ENCODE data around the gene FOXI1. TPM values are rescaled to one million over a fixed set of nuclear protein-coding genes. Genes with fewer than 3 reads are reported as not detected.

Gene FOXI1
- total RNA-seq = not detected in 2 replicates

DNA sequence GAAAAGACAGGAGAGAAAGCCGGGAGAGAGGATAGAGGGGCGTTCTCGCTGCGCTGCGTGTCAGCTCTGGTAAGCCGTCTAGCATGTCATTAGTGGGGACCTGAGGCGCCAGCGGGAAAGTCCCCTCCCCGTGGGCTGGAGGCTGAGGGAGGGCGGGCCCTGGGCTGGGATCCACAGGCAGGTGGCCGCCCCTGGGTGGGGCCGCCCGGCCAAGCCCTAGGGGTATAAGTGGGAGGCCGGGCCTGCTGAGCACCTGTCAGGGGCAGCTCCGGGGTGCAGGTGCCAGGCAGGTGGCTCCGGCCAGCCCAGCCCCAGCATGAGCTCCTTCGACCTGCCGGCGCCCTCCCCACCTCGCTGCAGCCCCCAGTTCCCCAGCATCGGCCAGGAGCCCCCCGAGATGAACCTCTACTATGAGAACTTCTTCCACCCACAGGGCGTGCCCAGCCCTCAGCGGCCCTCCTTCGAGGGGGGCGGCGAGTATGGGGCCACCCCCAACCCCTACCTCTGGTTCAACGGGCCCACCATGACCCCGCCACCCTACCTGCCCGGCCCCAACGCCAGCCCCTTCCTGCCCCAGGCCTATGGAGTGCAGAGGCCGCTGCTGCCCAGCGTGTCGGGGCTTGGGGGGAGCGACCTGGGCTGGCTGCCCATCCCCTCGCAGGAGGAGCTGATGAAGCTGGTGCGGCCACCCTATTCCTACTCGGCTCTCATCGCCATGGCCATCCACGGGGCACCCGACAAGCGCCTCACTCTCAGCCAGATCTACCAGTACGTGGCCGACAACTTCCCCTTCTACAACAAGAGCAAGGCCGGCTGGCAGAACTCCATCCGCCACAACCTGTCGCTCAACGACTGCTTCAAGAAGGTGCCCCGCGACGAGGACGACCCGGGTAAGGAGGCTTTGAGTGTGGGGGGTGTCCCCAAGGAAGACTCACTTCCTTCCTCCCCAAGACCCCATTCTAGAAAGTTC lies at the start of gene FOXI1:
Gene FOXI1, plus strand, starts transcription at position 256 of the 970 bp plus-strand sequence. Its CDS starts 61 bp downstream, at position 317.
- no peaks in the 10 kb centered on the region for H3K36me3 ChIP-seq (ENCODE audit: control insufficient read depth, insufficient read depth, low read length)

DNA sequence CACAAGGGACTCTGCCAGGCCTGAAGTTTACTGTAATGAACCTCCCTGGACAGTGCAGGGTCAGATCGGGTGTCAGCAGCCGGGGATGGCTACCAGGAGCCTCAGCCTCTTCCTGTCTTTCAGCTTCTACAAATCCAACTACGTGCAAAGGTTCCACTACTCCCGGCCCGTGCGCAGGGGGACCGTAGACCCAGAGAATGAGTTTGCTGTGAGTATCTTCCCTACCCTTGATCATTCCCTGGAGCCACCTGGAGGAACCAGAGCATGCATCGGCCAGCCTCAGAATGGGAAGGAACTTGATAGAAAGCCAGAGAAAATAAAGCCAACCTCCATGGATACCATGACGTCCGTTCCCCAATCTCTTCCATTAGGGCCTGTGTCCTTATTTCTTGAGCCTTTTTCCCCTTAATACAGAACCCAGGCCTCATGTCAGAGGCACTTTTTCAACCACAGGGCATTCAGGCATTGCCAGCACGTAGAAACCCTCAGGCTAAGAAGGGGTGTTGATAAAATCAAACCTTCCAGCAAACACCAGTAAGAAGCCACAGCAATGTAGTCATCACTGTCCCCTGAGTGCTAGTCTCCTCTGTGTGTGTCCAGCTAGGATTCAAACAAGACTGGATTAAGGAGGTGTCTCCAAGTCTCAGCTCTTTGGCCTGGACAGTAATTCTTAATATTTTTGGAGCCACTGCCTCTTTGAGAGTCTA lies 49.0 kb upstream of the FOXI1 start:
- no peak overlapping the region for H3K4me3 ChIP-seq (ENCODE audit: low read depth, low read length)
- H3K36me3 ChIP-seq (ENCODE audit: control insufficient read depth, insufficient read depth, low read length) = no peaks in the 10 kb centered on the region
- FAIRE-seq (no peak), DNase-seq (ENCODE audit: low read depth) (no peak)
- TF ChIP-seq, protein P1, sequence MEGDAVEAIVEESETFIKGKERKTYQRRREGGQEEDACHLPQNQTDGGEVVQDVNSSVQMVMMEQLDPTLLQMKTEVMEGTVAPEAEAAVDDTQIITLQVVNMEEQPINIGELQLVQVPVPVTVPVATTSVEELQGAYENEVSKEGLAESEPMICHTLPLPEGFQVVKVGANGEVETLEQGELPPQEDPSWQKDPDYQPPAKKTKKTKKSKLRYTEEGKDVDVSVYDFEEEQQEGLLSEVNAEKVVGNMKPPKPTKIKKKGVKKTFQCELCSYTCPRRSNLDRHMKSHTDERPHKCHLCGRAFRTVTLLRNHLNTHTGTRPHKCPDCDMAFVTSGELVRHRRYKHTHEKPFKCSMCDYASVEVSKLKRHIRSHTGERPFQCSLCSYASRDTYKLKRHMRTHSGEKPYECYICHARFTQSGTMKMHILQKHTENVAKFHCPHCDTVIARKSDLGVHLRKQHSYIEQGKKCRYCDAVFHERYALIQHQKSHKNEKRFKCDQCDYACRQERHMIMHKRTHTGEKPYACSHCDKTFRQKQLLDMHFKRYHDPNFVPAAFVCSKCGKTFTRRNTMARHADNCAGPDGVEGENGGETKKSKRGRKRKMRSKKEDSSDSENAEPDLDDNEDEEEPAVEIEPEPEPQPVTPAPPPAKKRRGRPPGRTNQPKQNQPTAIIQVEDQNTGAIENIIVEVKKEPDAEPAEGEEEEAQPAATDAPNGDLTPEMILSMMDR (IDR thresholded peaks at IDR 0.05; ENCODE audit: insufficient read depth, low read length, severe bottlenecking) = no peak
- no peaks in the 10 kb centered on the region for H3K27me3 ChIP-seq (ENCODE audit: control insufficient read depth, insufficient read depth, low read length)

More for the DNA sequence above, at the start of gene FOXI1:
- Histone ChIP-seq H3K27me3 (ENCODE audit: control insufficient read depth, insufficient read depth, low read length) (peaks cover 2% of the 10 kb centered on the region), H3K4me3 (ENCODE audit: low read depth, low read length) (no peak within 1 kb of the TSS)
- FAIRE-seq (no peak), DNase-seq (ENCODE audit: low read depth) (no peak)
- TF ChIP-seq, protein P1 (IDR thresholded peaks at IDR 0.05; ENCODE audit: insufficient read depth, low read length, severe bottlenecking) = no peak

DNA sequence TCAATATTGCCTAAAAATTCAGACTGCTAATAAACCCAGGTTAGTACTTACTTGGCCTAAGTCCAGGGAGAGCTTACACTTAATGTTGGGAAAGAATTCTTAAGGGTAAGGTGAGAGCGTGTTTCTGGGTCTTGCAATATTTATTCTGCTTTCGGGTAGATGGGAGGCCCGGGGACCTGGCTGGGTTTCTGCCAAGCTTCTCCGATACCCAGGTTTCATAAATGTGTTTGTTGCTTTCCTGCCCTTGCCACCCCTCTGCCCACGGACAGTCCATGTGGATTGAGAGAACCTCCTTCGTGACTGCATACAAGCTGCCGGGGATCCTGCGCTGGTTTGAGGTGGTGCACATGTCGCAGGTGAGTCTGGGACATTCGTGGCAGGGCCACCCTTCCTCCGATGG lies 48.4 kb upstream of the FOXI1 start:
- no peak for DNase-seq (ENCODE audit: low read depth)
- no peaks in the 10 kb centered on the region for H3K36me3 ChIP-seq (ENCODE audit: control insufficient read depth, insufficient read depth, low read length)
- TF ChIP-seq, protein P1 (IDR thresholded peaks at IDR 0.05; ENCODE audit: insufficient read depth, low read length, severe bottlenecking) = no peak
- FAIRE-seq = no peak
- H3K4me3 ChIP-seq (ENCODE audit: low read depth, low read length) = no peak overlapping the region
- H3K27me3 ChIP-seq (ENCODE audit: control insufficient read depth, insufficient read depth, low read length) = no peaks in the 10 kb centered on the region

DNA sequence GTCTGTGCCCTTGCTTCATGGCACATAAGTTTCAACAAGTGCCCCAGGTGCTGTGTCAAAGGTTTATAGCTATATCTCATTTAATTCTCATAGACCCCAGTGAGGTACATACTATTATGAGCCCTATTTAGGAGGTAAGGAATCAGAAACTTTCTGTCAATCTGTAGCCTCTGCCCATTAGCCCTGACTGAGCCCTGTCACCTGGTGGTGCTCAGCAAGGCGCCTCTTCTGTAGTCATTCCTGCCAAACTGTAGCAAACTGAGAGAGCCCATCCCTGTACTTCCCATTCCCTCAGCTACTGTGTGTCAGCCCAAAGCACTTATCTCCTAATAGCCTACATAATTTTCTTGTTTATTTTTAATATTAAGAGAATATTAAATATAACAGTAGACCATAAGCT lies 46.5 kb upstream of the FOXI1 start:
- Histone ChIP-seq H3K36me3 (ENCODE audit: control insufficient read depth, insufficient read depth, low read length) (no peaks in the 10 kb centered on the region), H3K27me3 (ENCODE audit: control insufficient read depth, insufficient read depth, low read length) (no peaks in the 10 kb centered on the region), H3K4me3 (ENCODE audit: low read depth, low read length) (no peak overlapping the region)
- TF ChIP-seq, protein P1 (IDR thresholded peaks at IDR 0.05; ENCODE audit: insufficient read depth, low read length, severe bottlenecking) = no peak
- FAIRE-seq (no peak), DNase-seq (ENCODE audit: low read depth) (no peak)

DNA sequence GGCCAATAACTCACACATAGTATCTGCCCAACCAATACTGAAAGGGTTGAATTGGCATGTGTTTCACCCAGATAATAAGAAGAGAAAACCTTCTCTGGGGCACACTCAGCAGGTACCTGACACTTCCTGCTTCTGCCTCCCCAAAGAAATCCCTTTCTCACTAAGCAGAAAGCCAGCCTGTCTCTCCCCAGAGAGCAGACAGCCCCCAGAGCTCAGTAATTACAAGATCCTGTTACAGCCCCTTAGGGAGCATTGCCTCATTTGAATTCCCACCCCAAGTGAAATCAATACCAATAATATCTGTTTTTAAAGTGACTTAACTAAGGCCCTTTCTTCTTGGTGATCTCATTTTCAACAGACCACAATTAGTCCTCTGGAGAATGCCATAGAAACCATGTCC lies 38.5 kb upstream of the FOXI1 start:
- H3K4me3 ChIP-seq (ENCODE audit: low read depth, low read length) = no peak overlapping the region
- no peaks in the 10 kb centered on the region for H3K36me3 ChIP-seq (ENCODE audit: control insufficient read depth, insufficient read depth, low read length)
- TF ChIP-seq, protein P1 (IDR thresholded peaks at IDR 0.05; ENCODE audit: insufficient read depth, low read length, severe bottlenecking) = no peak
- FAIRE-seq (no peak), DNase-seq (ENCODE audit: low read depth) (no peak)
- no peaks in the 10 kb centered on the region for H3K27me3 ChIP-seq (ENCODE audit: control insufficient read depth, insufficient read depth, low read length)
